HG03460 (cell line): ENCODE data around the gene DCDC1.

Experiments
- ATAC-seq: cut with Tn5 transposase; IDR thresholded peaks from one replicate; pipeline ENCODE4 v1.9.1; 2021; ENCODE audit not compliant: unreplicated experiment

The DCDC1 gene

GRCh38 chr11:30919389-30920152 is 450.0 kb downstream of the DCDC1 start:
- ATAC-seq = peak; percentile 79

- ATAC-seq = peak; percentile 71
Measured at GRCh38 chr11:30917859-30918478, 451.6 kb downstream of the DCDC1 start.

- no peak for ATAC-seq
Measured at GRCh38 chr11:30917266-30917665, 452.3 kb downstream of the DCDC1 start.

- no peak for ATAC-seq
Measured at GRCh38 chr11:30916764-30917163, 452.8 kb downstream of the DCDC1 start.

GRCh38 chr11:30914143-30914762 is 455.3 kb downstream of the DCDC1 start:
- no peak for ATAC-seq

GRCh38 chr11:30911247-30911646 is 458.3 kb downstream of the DCDC1 start:
- no peak for ATAC-seq

GRCh38 chr11:30908857-30909256 is 460.7 kb downstream of the DCDC1 start:
- no peak for ATAC-seq

- no peak for ATAC-seq
Measured at GRCh38 chr11:30908272-30908671, 461.3 kb downstream of the DCDC1 start.

GRCh38 chr11:30902929-30903328 is 466.6 kb downstream of the DCDC1 start:
- no peak for ATAC-seq

GRCh38 chr11:30895046-30895445 is 474.5 kb downstream of the DCDC1 start:
- ATAC-seq = no peak

GRCh38 chr11:30893318-30893717 is 476.2 kb downstream of the DCDC1 start:
- ATAC-seq = no peak

GRCh38 chr11:30889143-30889794 is 480.3 kb downstream of the DCDC1 start:
- ATAC-seq = no peak

GRCh38 chr11:30879322-30880005 is 490.1 kb downstream of the DCDC1 start:
- no peak for ATAC-seq

GRCh38 chr11:30878400-30878799 is 491.1 kb downstream of the DCDC1 start:
- ATAC-seq = no peak

- no peak for ATAC-seq
Measured at GRCh38 chr11:30876663-30877396, 492.7 kb downstream of the DCDC1 start.

- no peak for ATAC-seq
Measured at GRCh38 chr11:30876228-30876627, 493.3 kb downstream of the DCDC1 start.

GRCh38 chr11:30875806-30876205 is 493.7 kb downstream of the DCDC1 start:
- no peak for ATAC-seq

GRCh38 chr11:30873924-30874610 is 495.5 kb downstream of the DCDC1 start:
- ATAC-seq = no peak

GRCh38 chr11:30868626-30869081 is 500.9 kb downstream of the DCDC1 start:
- no peak for ATAC-seq

GRCh38 chr11:30863209-30863608 is 506.3 kb downstream of the DCDC1 start:
- no peak for ATAC-seq
